SK-N-MC (cell line): ENCODE results near the gene KCNJ5.

Experiments
- DNase-seq: peaks from one replicate; pipeline ENCODE4 v3.0.0-alpha.2; 2011; ENCODE audit warnings: low read depth, low spot score
- H3K27ac ChIP-seq: fragments of 200-600 bp; sonication (generic); 2 replicates; pipeline ENCODE4 v1.5.1; 2016; ENCODE audit warnings: mixed run types
- H3K36me3 ChIP-seq: fragments of 200-600 bp; sonication (generic); 2 replicates; pipeline ENCODE4 v1.6.1; 2017; ENCODE audit warnings: antibody characterized with exemption, low read length, mixed read lengths; ENCODE audit not compliant: insufficient read depth
- H3K4me3 ChIP-seq: fragments of 200-600 bp; sonication (generic); 2 replicates; pipeline ENCODE4 v1.5.1; 2016
- H3K9ac ChIP-seq: fragments of 200-600 bp; sonication (generic); 2 replicates; pipeline ENCODE4 v1.8.0; 2017; ENCODE audit warnings: mixed run types, mixed read lengths; ENCODE audit not compliant: insufficient read length
- H3K9me3 ChIP-seq: fragments of 200-600 bp; sonication (generic); 2 replicates; pipeline ENCODE4 v1.6.1; 2017; ENCODE audit warnings: low read depth, mild to moderate bottlenecking, antibody characterized with exemption, low read length, moderate library complexity, mixed read lengths
- EZH2 ChIP-seq: fragments of 200-600 bp; sonication (generic); IDR thresholded peaks from one replicate; pipeline ENCODE4 v1.6.1; 2017; ENCODE audit warnings: antibody characterized with exemption
- FOXP2 ChIP-seq: optimal IDR thresholded peaks from 2 replicates; pipeline ENCODE3; 2011; ENCODE audit warnings: mild to moderate bottlenecking, moderate library complexity; ENCODE audit not compliant: insufficient read depth; ENCODE audit errors: extremely low read length, control extremely low read depth
- POLR2AphosphoS5 ChIP-seq: IDR thresholded peaks from 2 replicates; pipeline ENCODE4 v1.6.1; 2012; ENCODE audit warnings: mild to moderate bottlenecking, low read depth, low read length, borderline replicate concordance

Gene KCNJ5

GRCh38 chr11:128942817-128943427 is 51.8 kb downstream of the KCNJ5 start, which contains the start of gene TP53AIP1:
TSS of gene TP53AIP1 (minus strand) at chr11:128942871. CDS start at chr11:128937818, 5,053 bp downstream.
- H3K4me3 ChIP-seq = no peak within 1 kb of the TSS
- TF ChIP-seq EZH2 (no peak), POLR2AphosphoS5 (no peak), FOXP2 (no peak)
- no peaks in the 10 kb centered on the region for H3K9me3 ChIP-seq
- no peak for DNase-seq
- H3K36me3 ChIP-seq = no peaks in the 10 kb centered on the region
- H3K27ac ChIP-seq = no peak within 1 kb of the TSS
- H3K9ac ChIP-seq = no peak within 1 kb of the TSS

- no peak for TF ChIP-seq POLR2AphosphoS5
- TF ChIP-seq FOXP2 = no peak
These were observed 52.3 kb downstream of the KCNJ5 start for GRCh38 chr11:128943428-128943976.

GRCh38 chr11:128946648-128947047 is 55.5 kb downstream of the KCNJ5 start:
- Histone ChIP-seq H3K9me3 (no peaks in the 10 kb centered on the region), H3K36me3 (no peaks in the 10 kb centered on the region), H3K9ac (no peak overlapping the region), H3K27ac (no peak overlapping the region), H3K4me3 (no peak overlapping the region)
- TF ChIP-seq EZH2 = no peak
- no peak for TF ChIP-seq POLR2AphosphoS5
- no peak for TF ChIP-seq FOXP2
- DNase-seq = no peak

More at GRCh38 chr11:128943428-128943976, 52.3 kb downstream of the KCNJ5 start:
- DNase-seq = no peak
- Histone ChIP-seq H3K36me3 (no peaks in the 10 kb centered on the region), H3K9me3 (no peaks in the 10 kb centered on the region), H3K9ac (no peak overlapping the region), H3K4me3 (no peak overlapping the region), H3K27ac (no peak overlapping the region)

GRCh38 chr11:128947773-128948172 is 56.6 kb downstream of the KCNJ5 start:
- H3K27ac ChIP-seq = no peak overlapping the region
- H3K4me3 ChIP-seq = no peak overlapping the region
- H3K9me3 ChIP-seq = no peaks in the 10 kb centered on the region
- H3K9ac ChIP-seq = no peak overlapping the region
- no peaks in the 10 kb centered on the region for H3K36me3 ChIP-seq
- no peak for DNase-seq
- TF ChIP-seq FOXP2 = no peak
- no peak for TF ChIP-seq POLR2AphosphoS5

- TF ChIP-seq EZH2 (no peak), FOXP2 (no peak), POLR2AphosphoS5 (no peak)
- H3K9me3 ChIP-seq = no peaks in the 10 kb centered on the region
- H3K27ac ChIP-seq = no peak overlapping the region
- no peaks in the 10 kb centered on the region for H3K36me3 ChIP-seq
- DNase-seq = no peak
- H3K9ac ChIP-seq = no peak overlapping the region
- H3K4me3 ChIP-seq = no peak overlapping the region
These were observed 57.4 kb downstream of the KCNJ5 start for GRCh38 chr11:128948583-128948982.

GRCh38 chr11:128949791-128950454 is 58.8 kb downstream of the KCNJ5 start:
- TF ChIP-seq FOXP2 = no peak
- TF ChIP-seq EZH2 = no peak
- TF ChIP-seq POLR2AphosphoS5 = no peak
- Histone ChIP-seq H3K9ac (no peak overlapping the region), H3K36me3 (no peaks in the 10 kb centered on the region), H3K4me3 (no peak overlapping the region), H3K9me3 (no peaks in the 10 kb centered on the region), H3K27ac (no peak overlapping the region)
- DNase-seq = no peak

- H3K27ac ChIP-seq = no peak overlapping the region
- H3K9ac ChIP-seq = no peak overlapping the region
- H3K4me3 ChIP-seq = no peak overlapping the region
- TF ChIP-seq EZH2 = no peak
- no peak for TF ChIP-seq POLR2AphosphoS5
- TF ChIP-seq FOXP2 = no peak
- H3K36me3 ChIP-seq = no peaks in the 10 kb centered on the region
- DNase-seq = no peak
- H3K9me3 ChIP-seq = no peaks in the 10 kb centered on the region
These were observed 62.0 kb downstream of the KCNJ5 start for GRCh38 chr11:128953151-128953550.

- H3K9ac ChIP-seq = no peak overlapping the region
- no peak overlapping the region for H3K4me3 ChIP-seq
- no peak for DNase-seq
- no peaks in the 10 kb centered on the region for H3K9me3 ChIP-seq
- TF ChIP-seq FOXP2 (no peak), EZH2 (no peak)
- H3K27ac ChIP-seq = no peak overlapping the region
- no peaks in the 10 kb centered on the region for H3K36me3 ChIP-seq
These were observed 64.5 kb downstream of the KCNJ5 start for GRCh38 chr11:128955636-128956035.
